ENCODE results near the gene NFE2L3.
"Not testable (repeated sequence)": the region's sequence is repeated elsewhere in the genome, so short reads cannot be mapped to it uniquely, and the experiment has no call there.

The NFE2L3 gene

DNA sequence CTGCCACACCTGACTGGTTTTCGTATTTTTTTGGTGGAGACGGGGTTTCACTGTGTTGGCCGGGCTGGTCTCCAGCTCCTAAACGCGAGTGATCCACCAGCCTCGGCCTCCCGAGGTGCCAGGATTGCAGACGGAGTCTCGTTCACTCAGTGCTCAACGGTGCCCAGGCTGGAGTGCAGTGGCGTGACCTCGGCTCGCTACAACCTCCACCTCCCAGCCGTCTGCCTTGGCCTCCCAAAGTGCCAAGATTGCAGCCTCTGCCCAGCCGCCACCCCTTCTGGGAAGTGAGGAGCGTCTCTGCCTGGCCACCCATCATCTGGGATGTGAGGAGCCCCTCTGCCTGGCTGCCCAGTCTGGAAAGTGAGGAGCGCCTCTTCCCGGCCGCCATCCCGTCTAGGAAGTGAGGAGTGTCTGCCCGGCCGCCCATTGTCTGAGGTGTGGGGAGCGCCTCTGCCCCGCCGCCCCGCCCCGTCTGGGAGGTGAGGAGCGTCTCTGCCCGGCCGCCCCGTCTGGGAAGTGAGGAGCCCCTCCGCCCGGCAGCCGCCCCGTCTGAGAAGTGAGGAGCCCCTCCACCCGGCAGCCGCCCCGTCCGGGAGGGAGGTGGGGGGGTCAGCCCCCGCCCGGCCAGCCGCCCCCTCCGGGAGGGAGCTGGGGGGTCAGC, 4.2 kb upstream of the NFE2L3 start:
- not testable (repeated sequence) for DNase-seq

DNA sequence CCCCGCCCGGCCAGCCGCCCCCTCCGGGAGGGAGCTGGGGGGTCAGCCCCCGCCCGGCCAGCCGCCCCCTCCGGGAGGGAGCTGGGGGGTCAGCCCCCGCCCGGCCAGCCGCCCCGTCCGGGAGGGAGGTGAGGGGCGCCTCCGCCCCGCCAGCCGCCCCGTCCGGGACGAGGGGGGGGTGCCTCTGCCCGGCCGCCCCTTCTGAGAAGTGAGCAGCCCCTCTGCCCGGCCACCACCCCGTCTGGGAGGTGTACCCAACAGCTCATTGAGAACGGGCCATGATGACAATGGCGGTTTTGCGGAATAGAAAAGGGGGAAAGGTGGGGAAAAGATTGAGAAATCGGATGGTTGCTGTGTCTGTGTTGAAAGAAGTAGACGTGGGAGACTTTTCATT, 3.7 kb upstream of the NFE2L3 start:
- DNase-seq = not testable (repeated sequence)

DNA sequence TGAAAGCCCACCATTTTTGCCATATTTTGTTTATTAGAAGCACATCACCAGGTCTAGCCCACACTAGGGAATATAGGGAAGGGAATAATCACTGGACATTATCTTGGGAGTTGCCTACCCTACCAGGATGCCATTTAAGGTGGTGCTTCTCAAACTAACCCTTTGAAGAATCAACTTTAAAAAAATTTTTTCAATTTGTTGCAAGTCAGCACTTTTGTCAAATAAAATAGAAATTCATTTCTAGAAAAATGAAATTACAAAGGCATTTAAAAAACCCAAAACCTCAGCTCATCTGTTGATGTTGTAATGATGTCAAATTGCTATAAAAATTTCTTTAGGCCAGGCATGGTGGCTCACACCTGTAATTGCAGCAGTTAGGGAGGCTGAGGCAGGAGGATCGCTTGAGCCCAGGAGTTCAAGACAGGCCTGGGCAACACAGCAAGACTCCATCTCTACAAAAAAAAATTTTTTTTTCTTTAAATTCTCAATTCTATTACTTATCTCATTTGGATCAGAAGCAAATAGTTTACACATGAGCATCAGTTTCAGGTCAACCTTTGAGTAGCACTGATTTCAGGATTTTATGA, 2.5 kb upstream of the NFE2L3 start:
- DNase-seq = no peak

DNA sequence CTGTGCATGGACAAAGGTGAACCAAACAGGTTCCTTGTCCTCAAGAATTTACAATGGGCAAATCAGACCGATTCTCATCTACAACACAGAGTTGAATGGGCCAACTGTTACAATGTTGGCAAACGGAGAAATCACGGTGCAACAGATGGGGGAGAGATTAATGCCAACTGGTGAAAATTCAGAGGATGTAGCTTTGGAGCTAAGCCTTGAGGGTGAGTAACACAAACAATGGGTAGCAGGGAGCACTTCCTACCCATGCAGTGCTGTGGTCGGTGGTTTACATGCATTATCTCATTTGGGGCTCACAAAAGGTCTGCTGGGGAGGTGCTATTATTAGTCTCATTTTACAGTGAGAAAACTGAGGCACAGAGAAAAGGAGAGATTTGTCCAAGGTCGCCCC, 902 bp upstream of the NFE2L3 start:
- DNase-seq = no peak

DNA sequence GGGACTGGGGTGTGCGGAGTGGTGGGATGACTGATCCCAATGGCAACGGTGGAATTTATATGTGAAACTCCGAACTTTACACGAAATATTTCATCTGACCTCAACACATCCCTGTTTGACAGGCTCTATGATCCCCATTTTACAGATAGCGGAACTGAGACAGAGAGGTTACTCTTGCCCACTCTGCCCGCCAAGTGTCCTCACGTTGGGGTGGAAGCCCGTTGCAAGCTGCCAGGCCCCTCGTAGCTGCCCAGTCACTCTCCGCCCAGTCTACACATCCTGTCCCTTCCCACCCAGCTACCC, 397 bp upstream of the NFE2L3 start:
- DNase-seq = no peak

DNA sequence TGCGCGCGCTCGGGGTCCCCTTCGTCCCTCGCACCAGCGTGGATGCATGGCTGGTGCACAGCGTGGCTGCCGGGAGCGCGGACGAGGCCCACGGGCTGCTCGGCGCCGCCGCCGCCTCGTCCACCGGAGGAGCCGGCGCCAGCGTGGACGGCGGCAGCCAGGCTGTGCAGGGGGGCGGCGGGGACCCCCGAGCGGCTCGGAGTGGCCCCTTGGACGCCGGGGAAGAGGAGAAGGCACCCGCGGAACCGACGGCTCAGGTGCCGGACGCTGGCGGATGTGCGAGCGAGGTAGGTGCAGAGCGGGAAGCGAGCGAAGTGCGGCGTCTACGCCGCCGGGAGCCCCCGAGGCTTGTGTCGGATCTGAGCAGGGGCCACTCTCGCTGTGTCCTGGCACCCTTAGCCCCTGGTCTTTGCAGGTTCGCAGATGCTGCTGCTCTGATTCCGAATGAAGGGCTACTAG, 813 bp downstream of the NFE2L3 start:
- DNase-seq = not testable (repeated sequence)

GRCh38 chr7:26153241-26153822, 1.3 kb downstream of the NFE2L3 start:
- no peak for DNase-seq

DNA sequence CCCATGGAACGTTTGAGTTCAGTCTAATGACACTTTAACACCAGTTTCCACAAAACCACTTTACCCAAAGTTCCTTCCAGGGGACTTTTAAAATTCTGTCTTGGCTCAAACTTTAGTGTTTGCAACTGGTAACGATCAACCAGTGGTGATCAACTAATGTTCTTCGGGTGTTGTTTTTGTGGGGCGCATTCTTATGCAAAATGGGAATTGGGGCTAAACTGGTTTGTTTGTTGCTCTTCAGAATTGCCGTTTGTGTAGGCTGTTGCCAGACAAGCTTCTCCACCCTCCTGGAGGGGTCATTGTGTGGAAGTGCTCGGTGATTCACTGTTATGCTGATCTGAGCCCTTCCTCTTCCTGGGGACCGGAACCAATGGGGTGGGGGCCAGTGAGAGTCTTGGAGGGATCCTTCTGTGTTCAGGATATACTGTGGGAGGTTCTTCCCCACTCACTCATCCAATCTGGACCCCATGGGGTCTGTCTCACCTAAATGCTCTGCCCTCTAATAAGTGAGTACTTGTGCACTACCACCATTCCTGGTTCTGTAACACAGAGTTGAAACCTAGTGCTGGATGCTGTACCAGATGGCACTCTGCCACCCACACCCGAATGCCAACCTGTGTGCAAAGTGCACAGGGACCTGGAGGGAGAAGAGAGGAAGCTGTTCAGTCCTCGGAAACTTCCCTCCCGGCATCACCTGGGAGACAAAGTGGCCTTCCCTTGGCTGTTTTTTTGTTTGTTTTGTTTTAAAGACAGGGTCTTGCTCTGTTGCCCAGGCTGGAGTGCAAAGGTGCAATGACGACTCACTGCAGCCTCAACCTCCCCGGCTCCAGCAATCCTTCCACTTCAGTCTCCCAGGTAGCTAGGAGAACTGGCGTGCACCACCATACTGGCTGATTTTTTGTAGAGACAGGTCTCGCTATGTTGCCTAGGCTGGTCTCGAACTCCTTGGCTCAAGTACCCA, 2.1 kb downstream of the NFE2L3 start:
- no peak for DNase-seq

GRCh38 chr7:26155531-26156375, 3.8 kb downstream of the NFE2L3 start:
- DNase-seq = no peak

GRCh38 chr7:26156451-26157420, 4.7 kb downstream of the NFE2L3 start:
- no peak for DNase-seq

DNA sequence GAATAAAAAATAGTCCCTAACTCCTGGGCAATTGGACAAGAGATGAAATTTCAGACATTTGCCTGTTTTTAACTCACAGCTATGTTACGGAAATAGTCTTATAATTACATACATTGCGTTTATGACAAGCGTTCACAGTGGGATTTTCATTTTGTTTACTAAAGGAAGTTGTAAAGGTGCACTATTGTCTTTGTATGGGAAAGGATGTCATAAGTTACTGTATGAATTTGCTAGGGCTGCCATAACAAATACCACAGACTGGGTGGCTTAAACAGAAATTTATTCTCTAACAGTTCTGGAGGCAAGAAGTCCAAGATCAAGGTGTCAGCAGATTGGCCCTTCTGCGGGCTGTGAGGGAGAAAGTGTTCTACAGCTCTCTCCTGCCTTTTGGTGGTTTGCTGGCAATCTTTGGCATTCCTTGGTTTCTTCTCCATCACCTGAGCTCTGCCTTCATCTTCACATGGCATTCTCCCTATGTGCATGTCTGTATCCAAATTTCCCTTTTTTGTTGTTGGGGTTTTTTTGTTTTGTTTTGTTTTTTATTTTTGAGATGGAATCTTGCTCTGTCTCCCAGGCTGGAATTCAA, 5.6 kb downstream of the NFE2L3 start:
- DNase-seq = no peak

DNA sequence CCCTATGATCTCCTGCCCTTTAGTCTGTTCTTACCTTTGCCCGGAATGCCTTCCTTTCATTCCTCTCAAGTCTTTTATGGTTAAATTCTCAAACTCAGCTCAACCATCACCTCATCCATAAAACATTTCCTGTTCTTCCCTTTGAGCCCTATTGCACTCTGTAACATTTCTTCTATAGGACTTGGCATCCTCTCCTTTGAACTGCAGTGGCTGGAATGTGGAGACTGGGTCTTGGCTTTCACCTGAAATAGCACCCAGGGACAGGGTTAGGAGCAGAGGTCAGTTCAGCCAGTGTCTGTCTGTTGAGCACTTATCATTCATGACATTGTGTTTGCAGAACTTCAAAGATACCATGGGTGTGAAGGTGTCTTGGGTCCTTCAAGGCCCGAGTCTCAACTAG, 7.2 kb downstream of the NFE2L3 start:
- DNase-seq = no peak

- no peak for DNase-seq
These were observed 8.9 kb downstream of the NFE2L3 start for GRCh38 chr7:26160896-26161295.

GRCh38 chr7:26162431-26162830, 10.4 kb downstream of the NFE2L3 start:
- no peak for DNase-seq

DNA sequence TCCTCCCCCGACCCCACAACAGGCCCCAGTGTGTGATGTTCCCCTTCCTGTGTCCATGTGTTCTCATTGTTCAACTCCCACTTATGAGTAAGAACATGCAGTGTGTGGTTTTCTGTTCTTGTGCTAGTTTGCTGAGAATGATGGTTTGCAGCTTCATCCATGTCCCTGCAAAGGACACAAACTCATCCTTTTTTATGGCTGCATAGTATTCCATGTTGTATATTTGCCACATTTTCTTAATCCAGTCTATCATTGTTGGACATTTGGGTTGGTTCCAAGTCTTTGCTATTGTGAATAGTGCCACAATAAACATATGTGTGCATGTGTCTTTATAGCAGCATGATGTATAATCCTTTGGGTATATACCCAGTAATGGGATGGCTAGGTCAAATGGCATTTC, 11.8 kb downstream of the NFE2L3 start:
- DNase-seq = not testable (repeated sequence)

DNA sequence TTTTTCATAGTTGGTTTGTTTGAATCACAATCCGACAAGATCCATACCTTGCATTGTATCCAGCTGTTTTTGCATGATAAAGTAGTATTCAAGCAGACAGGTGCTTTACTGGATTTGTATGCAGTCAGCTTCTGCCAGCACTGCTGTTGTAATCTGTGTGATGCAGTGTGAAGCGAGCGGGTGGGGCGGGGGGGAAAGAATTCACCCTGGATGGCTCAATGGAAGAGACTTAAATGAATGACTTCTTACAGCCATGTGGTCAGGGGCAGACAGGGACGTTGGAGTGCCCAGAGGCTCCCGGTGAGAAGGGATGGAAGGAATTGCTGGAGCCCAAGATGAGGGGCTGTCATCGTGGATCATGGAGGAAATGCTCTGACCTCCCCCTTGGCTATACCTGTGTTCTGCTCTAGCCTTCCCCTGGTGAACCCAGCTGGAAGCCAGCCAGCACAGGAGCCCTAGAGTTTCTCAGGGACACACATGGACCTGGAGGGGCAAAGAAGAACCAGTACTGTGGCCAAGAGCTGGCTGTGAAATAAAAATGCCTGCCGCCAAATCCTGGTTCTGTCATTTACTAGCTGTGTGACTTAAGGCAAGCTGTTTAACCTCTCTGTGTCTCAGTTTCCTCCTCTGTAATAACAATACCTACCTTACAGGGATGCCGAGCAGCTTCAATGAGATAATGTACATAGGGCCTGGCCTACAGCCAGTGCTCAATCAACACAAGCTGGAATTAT, 14.1 kb downstream of the NFE2L3 start:
- no peak for DNase-seq

- no peak for DNase-seq
These were observed 14.8 kb downstream of the NFE2L3 start for GRCh38 chr7:26166684-26167266.

GRCh38 chr7:26167303-26167934, 15.4 kb downstream of the NFE2L3 start:
- no peak for DNase-seq

- DNase-seq = no peak
These were observed 16.5 kb downstream of the NFE2L3 start for GRCh38 chr7:26168458-26169023.

All from NCI-H2107 (cell line).